HG03196 (cell line): Measurements from ENCODE around the gene LBP.
"Not testable (repeated sequence)": the region's sequence is repeated elsewhere in the genome, so short reads cannot be mapped to it uniquely, and the experiment has no call there.

ENCODE experiments used
- ATAC-seq: cut with Tn5 transposase; IDR thresholded peaks from one replicate; pipeline ENCODE4 v1.9.1; 2021; ENCODE audit not compliant: unreplicated experiment

The LBP gene

GRCh38 chr20:38345643-38346042 is 639 bp upstream of the LBP start:
- ATAC-seq: no peak

DNA sequence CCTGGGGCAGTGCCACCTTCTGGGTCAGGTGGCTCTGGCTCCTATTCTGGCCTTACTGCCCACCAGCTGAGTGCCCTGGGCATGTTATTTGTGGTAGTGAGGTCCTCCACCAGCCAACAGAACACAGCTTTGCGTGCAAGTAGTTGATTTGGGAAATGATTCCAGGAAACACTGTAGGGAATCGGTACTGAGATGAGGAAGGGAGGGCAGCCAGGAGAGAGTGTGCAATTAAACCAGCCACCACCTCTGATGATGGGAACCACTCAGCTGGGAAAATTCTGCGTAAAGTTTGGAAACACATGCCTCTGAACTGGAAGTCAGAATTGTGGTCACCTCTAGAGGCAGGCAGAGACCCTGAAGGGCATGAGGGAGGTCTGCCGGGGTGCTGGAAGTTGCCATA is 459 bp downstream of the LBP start:
- no peak for ATAC-seq

DNA sequence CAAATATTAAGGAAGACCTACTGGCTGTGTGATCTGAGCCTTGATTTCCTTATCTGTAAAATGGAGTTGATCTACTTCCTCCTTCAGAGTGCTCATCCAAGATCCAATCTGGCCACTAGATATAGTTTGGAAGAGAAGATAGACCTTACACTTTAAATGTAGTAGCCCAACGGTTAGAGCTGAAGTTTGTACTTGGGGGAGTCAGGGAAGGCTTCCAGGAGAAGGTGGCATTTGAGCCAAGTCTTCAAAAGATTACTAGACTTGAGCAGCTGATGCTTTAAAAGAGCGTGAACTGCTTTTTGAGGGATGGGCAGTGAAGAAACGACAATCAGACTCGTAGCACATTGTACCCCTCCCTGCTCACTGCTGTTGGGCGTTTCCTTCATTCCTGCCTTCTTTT is 3.6 kb downstream of the LBP start:
- no peak for ATAC-seq

DNA sequence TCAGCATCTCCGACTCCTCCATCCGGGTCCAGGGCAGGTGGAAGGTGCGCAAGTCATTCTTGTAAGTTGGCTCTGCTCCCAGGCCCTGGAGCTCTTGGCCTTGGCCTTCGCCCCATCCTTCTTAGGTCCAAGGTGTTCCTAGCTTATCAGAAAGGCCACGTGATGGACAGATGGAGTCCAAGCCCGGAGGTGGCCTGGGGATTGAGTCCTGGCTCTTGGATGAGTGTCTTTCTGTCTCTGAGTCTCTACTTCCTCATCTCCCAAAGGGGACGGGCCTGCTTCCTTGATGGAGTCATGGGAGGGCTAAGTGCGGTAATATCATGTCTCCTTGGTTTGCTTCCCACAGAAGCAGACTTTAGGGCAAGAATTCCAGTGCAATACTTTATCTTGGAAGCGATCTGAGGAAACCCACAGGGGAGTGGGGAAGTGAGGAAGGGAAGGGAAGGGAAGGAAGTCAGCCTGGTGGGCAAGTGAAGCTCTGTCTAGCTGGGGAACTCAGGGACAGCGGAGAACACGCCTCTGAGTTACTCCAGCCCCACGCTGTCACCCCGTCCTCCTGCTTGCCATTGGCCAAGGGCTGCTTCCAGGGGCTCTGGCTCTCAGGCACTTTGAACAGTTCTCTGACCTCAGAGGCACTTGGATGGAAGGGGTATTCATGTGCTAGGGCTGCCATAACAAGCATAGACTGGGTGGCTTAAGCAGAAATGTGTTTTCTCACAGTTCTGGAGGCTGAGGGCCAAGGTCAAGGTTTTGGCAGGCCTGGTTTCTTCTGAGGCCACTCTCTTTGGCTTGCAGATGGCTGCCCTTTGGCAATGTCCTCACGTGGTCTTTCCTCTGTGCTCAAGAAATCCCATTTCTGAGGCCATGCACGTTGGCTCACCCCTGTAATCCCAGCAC is 4.8 kb downstream of the LBP start:
- no peak for ATAC-seq

DNA sequence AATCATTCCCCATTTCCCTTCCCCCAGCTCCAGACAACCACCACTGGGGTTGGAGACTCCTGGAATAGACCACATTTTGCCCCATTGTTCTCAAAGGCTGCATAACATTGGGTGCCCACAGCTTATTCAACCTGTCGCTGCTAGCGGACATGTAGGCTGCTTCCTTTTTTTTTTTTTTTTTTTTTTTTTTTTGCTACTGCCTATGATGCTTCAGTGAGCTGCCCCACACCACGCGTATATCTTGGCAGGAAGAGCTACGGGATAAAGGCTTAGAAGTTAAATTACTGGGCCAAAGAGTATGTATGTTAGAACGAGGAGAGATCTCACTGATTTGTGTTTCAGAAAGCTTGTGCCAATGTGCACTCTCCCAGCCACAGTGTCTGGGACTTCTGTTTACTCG is 7.0 kb downstream of the LBP start:
- ATAC-seq: no peak

GRCh38 chr20:38354227-38354626 is 7.9 kb downstream of the LBP start:
- ATAC-seq: no peak

- ATAC-seq: no peak
Observed at GRCh38 chr20:38355161-38356012, 9.1 kb downstream of the LBP start.

DNA sequence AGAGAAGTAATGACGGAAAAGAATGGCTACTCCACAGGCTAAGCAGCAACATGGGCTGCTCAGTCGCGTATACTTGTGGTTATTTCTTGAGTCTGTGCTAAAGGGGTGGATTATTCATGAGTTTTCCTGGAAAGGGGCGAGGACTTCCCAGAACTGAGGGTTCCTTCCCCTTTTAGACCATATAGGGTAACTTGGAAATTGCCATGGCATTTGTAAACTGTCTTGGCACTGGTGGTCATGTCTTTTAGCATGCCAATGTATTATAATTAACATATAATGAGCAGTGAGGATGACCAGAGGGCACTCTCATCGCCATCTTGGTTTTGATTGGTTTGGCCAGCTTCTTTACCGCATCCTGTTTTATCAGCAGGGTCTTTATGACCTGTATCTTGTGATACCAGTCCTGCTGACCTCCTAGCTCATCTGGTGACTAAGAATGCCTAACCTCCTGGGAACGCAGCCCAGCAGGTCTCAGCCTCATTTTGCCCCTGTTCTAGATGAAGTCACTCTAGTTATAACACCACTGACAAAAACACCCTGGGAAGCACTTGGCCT is 11.4 kb downstream of the LBP start:
- ATAC-seq: no peak

GRCh38 chr20:38358556-38358955 is 12.3 kb downstream of the LBP start:
- no peak for ATAC-seq

GRCh38 chr20:38363004-38363747 is 16.9 kb downstream of the LBP start:
- ATAC-seq: no peak

DNA sequence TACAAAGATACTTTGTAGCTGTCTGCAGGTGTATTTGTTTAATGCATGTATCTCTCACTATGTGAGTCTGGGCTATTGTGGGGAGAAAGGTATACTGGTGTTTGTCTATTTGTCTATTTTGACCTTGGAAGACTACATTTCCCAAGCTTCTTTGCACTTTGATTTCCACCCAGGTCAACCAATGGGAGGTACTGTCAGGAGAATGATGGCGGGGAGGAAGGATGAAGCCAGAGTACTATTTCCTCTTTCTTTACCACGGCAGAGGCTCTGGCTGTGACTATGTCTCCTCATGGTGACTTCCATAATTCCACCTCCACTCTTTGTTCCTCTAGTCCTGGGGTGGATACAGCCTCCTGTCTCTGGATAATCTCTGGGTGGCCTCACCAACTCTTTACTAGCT is 23.1 kb downstream of the LBP start:
- no peak for ATAC-seq

- no peak for ATAC-seq
Observed at GRCh38 chr20:38372806-38373205, 26.5 kb downstream of the LBP start.

DNA sequence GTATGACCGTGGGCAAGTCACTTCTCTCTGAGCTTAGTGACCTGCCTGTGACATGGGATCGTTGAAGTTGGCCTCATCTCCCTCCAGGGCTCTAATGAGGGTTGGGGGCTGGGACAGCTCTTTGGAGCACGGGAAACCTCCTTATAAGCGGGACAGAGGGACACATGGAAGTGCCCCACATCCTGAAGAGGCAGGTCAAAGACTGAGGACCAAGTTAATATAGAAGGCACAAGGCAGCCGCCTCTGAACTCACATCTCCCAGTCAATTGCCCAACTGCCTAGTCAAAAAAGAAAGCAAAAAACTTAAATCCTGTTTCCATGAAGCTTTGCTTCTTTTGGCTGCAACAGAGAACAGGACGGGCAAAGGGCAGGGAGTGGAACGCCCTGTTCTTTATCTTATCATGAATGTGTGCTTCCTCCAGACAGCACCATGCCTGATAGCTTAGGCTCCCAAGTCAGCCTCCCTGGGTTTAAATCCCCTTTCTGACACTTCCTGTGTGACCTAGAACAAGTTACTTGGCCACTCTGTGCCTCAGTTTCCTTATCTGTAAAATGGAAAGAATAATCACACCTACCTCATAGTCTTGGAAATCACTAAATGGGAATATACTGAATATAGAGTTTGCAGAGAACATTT is 27.1 kb downstream of the LBP start:
- no peak for ATAC-seq

GRCh38 chr20:38373898-38374297 is 27.6 kb downstream of the LBP start:
- no peak for ATAC-seq

DNA sequence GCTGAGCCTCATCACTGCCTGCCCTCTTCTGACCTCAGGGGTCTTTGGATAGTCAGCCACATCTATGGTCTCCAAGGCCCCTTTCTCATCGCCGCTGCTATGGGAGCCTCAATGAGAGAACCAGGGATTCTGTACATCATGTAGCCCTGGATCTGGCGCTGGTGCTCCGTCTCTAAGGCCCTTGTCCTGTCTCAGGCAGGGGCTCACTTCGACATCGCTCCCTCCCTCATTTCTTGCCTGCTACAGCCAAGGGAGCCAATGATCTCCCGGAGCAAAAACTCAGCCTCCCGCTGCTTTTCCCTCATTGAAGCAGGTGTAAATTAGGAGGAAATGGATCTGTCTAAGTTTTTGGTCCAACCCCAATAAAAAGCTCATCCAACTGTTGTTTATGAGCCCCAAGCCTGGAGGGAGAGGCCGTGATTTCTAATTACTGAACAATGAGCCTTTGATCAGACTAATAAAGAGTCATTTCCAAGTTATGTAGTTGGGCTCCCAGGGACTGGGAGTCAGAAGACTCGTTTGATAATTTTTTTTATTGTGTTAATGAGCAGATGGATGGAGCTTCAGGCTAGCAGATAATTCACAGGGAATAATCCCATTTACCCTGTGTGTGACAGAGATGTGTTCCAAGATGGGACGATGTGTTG is 30.9 kb downstream of the LBP start:
- no peak for ATAC-seq

DNA sequence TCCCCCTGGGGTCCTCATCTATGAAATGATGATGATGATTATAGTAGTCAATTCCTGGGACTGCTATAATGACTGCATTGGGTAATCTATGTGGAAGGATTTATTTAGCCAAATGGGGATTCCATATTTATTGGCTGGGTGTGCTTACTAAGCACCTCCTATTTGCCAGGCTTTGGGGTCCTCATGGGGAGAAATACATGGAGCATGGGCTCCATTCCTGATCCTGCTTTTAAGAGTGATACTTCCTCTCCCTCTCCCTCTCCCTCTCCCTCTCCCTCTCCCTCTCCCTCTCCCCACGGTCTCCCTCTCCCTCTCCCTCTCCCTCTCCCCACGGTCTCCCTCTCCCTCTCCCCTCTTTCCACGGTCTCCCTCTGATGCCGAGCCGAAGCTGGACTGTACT is 31.6 kb downstream of the LBP start:
- not testable (repeated sequence) for ATAC-seq

DNA sequence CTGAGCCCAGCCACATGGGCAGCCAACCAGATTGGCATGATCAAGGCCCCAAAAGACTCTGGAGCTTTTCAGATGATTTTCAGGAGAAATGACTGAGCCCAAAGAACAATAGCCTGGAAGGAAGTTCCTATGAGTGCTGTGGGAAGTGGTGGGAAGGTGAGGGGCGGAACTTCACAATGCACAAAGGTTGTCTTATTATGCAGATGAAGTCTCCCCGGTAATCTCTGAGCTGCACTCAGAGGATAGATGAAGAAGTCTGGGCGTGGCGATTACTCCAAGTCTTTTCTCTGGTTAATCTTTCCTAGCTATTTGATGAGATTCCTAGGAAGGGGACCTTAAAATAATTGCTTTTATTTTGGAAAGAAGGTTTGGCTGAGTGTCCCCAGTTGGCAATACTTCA is 36.9 kb downstream of the LBP start:
- no peak for ATAC-seq

- ATAC-seq: no peak
Observed at GRCh38 chr20:38386004-38386403, 39.7 kb downstream of the LBP start.

DNA sequence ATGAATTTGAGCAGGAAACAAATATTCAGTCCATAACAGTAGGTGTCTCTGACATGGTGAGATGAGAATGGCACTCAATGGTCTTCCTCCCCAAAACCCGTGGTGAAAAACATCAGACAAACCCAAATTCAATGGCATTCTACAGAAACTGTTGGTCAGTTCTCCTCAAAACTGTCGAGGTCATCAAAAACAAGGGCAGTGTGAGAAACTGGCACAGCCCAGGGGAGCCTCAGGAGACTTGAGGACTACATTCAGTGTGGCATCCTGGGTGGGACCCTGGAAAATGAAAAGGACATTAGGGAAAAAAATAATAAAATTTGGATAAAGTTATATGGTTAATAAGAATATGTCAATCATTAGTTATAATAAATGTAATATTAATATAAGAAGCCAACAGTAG is 40.6 kb downstream of the LBP start:
- ATAC-seq: no peak

DNA sequence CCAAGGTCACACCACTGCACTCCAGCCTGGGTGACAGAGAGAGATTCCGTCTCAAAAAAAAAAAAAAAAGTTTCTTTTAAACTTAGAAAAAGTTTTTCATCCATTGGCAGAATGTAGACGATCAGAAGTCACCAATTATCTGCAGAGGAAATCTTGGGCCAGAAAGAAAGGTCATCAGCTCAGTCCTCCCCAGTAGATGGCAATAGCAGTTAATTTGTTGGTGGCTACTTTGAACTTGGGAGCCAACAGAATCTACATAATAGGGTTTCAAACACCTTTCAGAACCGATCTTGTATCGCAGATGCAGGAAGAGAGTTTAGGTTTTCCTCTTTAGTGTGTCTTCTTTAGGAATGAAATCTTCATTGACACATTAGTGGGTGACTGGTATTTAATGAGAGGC is 41.7 kb downstream of the LBP start:
- no peak for ATAC-seq
